ENCODE data around the gene XYLT1.

The XYLT1 gene

DNA sequence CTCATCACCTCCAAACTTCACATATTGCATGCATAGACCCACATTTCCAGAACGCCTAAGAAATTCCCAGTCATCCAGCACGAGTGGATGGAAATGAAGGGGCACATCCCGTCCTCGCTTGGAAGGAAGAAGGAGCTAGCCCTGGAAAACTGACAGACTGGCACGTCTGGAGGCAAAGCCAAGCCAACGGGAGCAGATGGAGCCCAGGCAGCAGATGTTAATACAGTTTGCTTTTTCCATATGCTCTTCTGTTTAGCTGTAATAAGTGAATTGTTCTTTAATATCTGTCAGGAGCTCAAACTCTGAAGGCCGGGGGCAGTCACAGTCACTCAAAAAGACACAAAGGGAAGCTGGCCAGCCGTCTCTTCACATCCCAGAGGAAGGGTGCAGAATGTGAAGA, 187.7 kb downstream of the XYLT1 start:
- Histone ChIP-seq H3K36me3 (ENCODE audit: insufficient read depth, low read length) (peaks cover 6% of the 10 kb centered on the region; the same call in 1 of the 2 replicates), H3K4me2 (ENCODE audit: low read depth, low read length, poor library complexity, severe bottlenecking) (no peak overlapping the region), H3K79me2 (ENCODE audit: insufficient read depth, low read length) (peaks cover 100% of the 10 kb centered on the region), H3K27me3 (ENCODE audit: insufficient read depth, low read length, poor library complexity, severe bottlenecking) (no peaks in the 10 kb centered on the region), H4K20me1 (ENCODE audit: insufficient read depth, low read length, poor library complexity, severe bottlenecking) (peaks cover 82% of the 10 kb centered on the region), H3F3A (ENCODE audit: low read depth) (no peaks in the 10 kb centered on the region), H3K9me2 (replicated peaks; ENCODE audit: low read depth, low read length) (no peaks in the 10 kb centered on the region), H2AFZ (ENCODE audit: low read length) (no peak overlapping the region), H3K4me3 (ENCODE audit: low read length, poor library complexity, severe bottlenecking) (no peak overlapping the region), H3K9ac (ENCODE audit: low read depth, low read length, poor library complexity, severe bottlenecking) (no peak overlapping the region), H3K9me3 (ENCODE audit: insufficient read depth, low read depth, low read length) (no peaks in the 10 kb centered on the region), H3K4me1 (ENCODE audit: insufficient read depth, low read length, poor library complexity, severe bottlenecking) (peaks cover 12% of the 10 kb centered on the region)
- TF ChIP-seq, protein P1, sequence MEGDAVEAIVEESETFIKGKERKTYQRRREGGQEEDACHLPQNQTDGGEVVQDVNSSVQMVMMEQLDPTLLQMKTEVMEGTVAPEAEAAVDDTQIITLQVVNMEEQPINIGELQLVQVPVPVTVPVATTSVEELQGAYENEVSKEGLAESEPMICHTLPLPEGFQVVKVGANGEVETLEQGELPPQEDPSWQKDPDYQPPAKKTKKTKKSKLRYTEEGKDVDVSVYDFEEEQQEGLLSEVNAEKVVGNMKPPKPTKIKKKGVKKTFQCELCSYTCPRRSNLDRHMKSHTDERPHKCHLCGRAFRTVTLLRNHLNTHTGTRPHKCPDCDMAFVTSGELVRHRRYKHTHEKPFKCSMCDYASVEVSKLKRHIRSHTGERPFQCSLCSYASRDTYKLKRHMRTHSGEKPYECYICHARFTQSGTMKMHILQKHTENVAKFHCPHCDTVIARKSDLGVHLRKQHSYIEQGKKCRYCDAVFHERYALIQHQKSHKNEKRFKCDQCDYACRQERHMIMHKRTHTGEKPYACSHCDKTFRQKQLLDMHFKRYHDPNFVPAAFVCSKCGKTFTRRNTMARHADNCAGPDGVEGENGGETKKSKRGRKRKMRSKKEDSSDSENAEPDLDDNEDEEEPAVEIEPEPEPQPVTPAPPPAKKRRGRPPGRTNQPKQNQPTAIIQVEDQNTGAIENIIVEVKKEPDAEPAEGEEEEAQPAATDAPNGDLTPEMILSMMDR (conservative IDR thresholded peaks at IDR 0.05; ENCODE audit: low read length): no peak
- TF ChIP-seq EZH2phosphoT487 (IDR thresholded peaks at IDR 0.05; ENCODE audit: borderline replicate concordance): no peak

DNA sequence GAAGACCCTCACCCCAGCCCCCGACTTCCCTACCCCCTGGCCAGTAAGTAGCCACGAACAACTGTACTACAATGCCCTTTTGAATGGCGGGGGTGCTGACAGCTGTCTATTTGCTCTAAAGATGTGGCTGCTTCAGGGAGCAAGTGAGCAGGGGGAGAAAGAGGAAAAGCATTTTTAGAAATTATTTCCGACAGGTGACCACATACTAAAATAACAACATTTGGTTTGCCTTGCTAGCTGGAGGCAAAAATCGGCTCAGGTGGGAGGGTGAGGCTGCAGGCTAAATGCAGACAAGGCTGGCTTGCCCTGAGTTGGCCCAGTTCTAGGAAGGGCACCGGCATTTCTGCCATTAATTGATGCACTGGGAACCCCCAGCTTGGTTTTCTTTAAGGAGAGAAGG, 188.5 kb downstream of the XYLT1 start:
- Histone ChIP-seq H4K20me1 (ENCODE audit: insufficient read depth, low read length, poor library complexity, severe bottlenecking) (peaks cover 82% of the 10 kb centered on the region), H2AFZ (ENCODE audit: low read length) (no peak overlapping the region), H3K4me3 (ENCODE audit: low read length, poor library complexity, severe bottlenecking) (no peak overlapping the region), H3K36me3 (ENCODE audit: insufficient read depth, low read length) (peaks cover 12% of the 10 kb centered on the region; the same call in 1 of the 2 replicates), H3K9ac (ENCODE audit: low read depth, low read length, poor library complexity, severe bottlenecking) (no peak overlapping the region), H3F3A (ENCODE audit: low read depth) (no peaks in the 10 kb centered on the region), H3K9me2 (replicated peaks; ENCODE audit: low read depth, low read length) (no peaks in the 10 kb centered on the region), H3K4me1 (ENCODE audit: insufficient read depth, low read length, poor library complexity, severe bottlenecking) (peaks cover 12% of the 10 kb centered on the region), H3K4me2 (ENCODE audit: low read depth, low read length, poor library complexity, severe bottlenecking) (no peak overlapping the region), H3K9me3 (ENCODE audit: insufficient read depth, low read depth, low read length) (no peaks in the 10 kb centered on the region), H3K79me2 (ENCODE audit: insufficient read depth, low read length) (peaks cover 100% of the 10 kb centered on the region), H3K27me3 (ENCODE audit: insufficient read depth, low read length, poor library complexity, severe bottlenecking) (no peaks in the 10 kb centered on the region)
- TF ChIP-seq, protein P1 (conservative IDR thresholded peaks at IDR 0.05; ENCODE audit: low read length): no peak
- TF ChIP-seq EZH2phosphoT487 (IDR thresholded peaks at IDR 0.05; ENCODE audit: borderline replicate concordance): no peak

GRCh38 chr16:17281052-17281451, 189.7 kb downstream of the XYLT1 start:
- Histone ChIP-seq H3F3A (ENCODE audit: low read depth) (no peaks in the 10 kb centered on the region), H3K4me2 (ENCODE audit: low read depth, low read length, poor library complexity, severe bottlenecking) (no peak overlapping the region), H3K4me3 (ENCODE audit: low read length, poor library complexity, severe bottlenecking) (no peak overlapping the region), H4K20me1 (ENCODE audit: insufficient read depth, low read length, poor library complexity, severe bottlenecking) (peaks cover 89% of the 10 kb centered on the region), H3K9me3 (ENCODE audit: insufficient read depth, low read depth, low read length) (no peaks in the 10 kb centered on the region), H3K9me2 (replicated peaks; ENCODE audit: low read depth, low read length) (no peaks in the 10 kb centered on the region), H3K36me3 (ENCODE audit: insufficient read depth, low read length) (peaks cover 12% of the 10 kb centered on the region; the same call in 1 of the 2 replicates), H3K79me2 (ENCODE audit: insufficient read depth, low read length) (peaks cover 99% of the 10 kb centered on the region), H2AFZ (ENCODE audit: low read length) (no peak overlapping the region), H3K9ac (ENCODE audit: low read depth, low read length, poor library complexity, severe bottlenecking) (no peak overlapping the region), H3K27me3 (ENCODE audit: insufficient read depth, low read length, poor library complexity, severe bottlenecking) (no peaks in the 10 kb centered on the region), H3K4me1 (ENCODE audit: insufficient read depth, low read length, poor library complexity, severe bottlenecking) (peaks cover 19% of the 10 kb centered on the region)
- TF ChIP-seq EZH2phosphoT487 (IDR thresholded peaks at IDR 0.05; ENCODE audit: borderline replicate concordance): no peak
- TF ChIP-seq, protein P1 (conservative IDR thresholded peaks at IDR 0.05; ENCODE audit: low read length): no peak

Data from Loucy (cell line).